GDM1 (cell line): ENCODE measurements around the gene ABCC8.

Experiments used
- DNase-seq: peaks from one replicate; lab custom pipeline; 2025; lab: John Stamatoyannopoulos, UW

ABCC8 gene

GRCh38 chr11:17403980-17404759 lies 72.5 kb downstream of the ABCC8 start:
- no peak for DNase-seq

- no peak for DNase-seq
Observed at GRCh38 chr11:17402486-17402885, 74.2 kb downstream of the ABCC8 start.

GRCh38 chr11:17401841-17402240 lies 74.8 kb downstream of the ABCC8 start:
- no peak for DNase-seq

- DNase-seq: no peak
Observed at GRCh38 chr11:17401316-17401715, 75.3 kb downstream of the ABCC8 start.

GRCh38 chr11:17400048-17400775 lies 76.4 kb downstream of the ABCC8 start:
- DNase-seq: no peak

GRCh38 chr11:17399236-17399635 lies 77.4 kb downstream of the ABCC8 start:
- DNase-seq: no peak

GRCh38 chr11:17397311-17398002 lies 79.2 kb downstream of the ABCC8 start:
- no peak for DNase-seq

- no peak for DNase-seq
Observed at GRCh38 chr11:17396598-17397310, 79.9 kb downstream of the ABCC8 start.

GRCh38 chr11:17395978-17396377 lies 80.7 kb downstream of the ABCC8 start:
- no peak for DNase-seq

GRCh38 chr11:17395554-17395961 lies 81.1 kb downstream of the ABCC8 start:
- DNase-seq: no peak

GRCh38 chr11:17394743-17395390 lies 81.8 kb downstream of the ABCC8 start:
- DNase-seq: no peak

GRCh38 chr11:17393472-17393871 lies 83.2 kb downstream of the ABCC8 start:
- no peak for DNase-seq

- no peak for DNase-seq
Observed at GRCh38 chr11:17392872-17393271, 83.8 kb downstream of the ABCC8 start.

GRCh38 chr11:17391493-17392355 lies 84.9 kb downstream of the ABCC8 start:
- no peak for DNase-seq

GRCh38 chr11:17389957-17390649 lies 86.5 kb downstream of the ABCC8 start:
- DNase-seq: no peak

GRCh38 chr11:17389211-17389956 lies 87.3 kb downstream of the ABCC8 start:
- DNase-seq: peak; percentile 59

- DNase-seq: no peak
Observed at GRCh38 chr11:17388609-17389210, 87.9 kb downstream of the ABCC8 start, which contains the start of gene KCNJ11. KCNJ11 (minus strand) TSS chr11:17388659; CDS start chr11:17388091, 568 bp downstream.

GRCh38 chr11:17387811-17388210 lies 88.8 kb downstream of the ABCC8 start:
- no peak for DNase-seq

GRCh38 chr11:17387254-17387653 lies 89.4 kb downstream of the ABCC8 start:
- DNase-seq: no peak
